ENCODE measurements around the gene TAF1C. TPM values are rescaled to one million over a fixed set of nuclear protein-coding genes. Genes with fewer than 3 reads are reported as not detected.

Gene TAF1C
- total and polyA plus RNA-seq, 2 of the 8 experiments (the other 6 are each of a cell fraction or from before 2014, with no cell fraction given) = 44.6 to 63.8 TPM

DNA sequence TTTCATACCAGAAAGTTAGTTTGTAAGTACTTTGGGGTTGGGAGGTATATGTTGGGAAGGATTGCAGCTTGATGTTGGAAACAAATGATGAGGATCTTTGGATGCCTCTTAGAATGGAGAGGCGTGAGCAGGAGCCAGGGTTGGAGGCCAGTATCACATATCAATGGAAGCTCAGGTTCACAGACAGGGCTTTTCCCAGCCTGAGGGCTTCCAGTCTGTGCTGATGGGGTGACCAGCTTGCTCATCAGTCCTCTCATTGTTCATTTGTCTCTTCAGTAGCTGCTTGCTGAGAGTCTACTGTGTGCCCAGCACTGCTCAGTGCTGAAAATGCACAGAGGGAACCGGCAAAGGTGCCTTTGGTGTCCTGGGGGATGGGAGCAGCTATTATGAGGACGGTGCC is 35.9 kb downstream of the TAF1C start:
- H3K4me1 ChIP-seq (replicated peaks in 1 of 4; ENCODE audit: control insufficient read depth in 3 of 4, insufficient read depth in 4 of 4, low read length in 3 of 4) = no peaks in the 10 kb centered on the region
- POLR2A ChIA-PET (ENCODE audit: partially characterized antibody) = interaction anchor here (1.8 kb wide), 1 partner anchor 34 kb away, joined by 6 read pairs; the partner anchor contains the start of gene MBTPS1
- no peak overlapping the region for H3K14ac ChIP-seq (ENCODE audit: insufficient read length)
- peaks cover 0 to 5% (median 2%) of the 10 kb centered on the region in 4 experiments; a peak in 2 of 7 replicates for H3K27me3 ChIP-seq (replicated peaks in 1 of 4; ENCODE audit: control insufficient read depth in 3 of 4, extremely low read depth in 1 of 4, insufficient read depth in 3 of 4, low read length in 3 of 4)
- H3K79me2 ChIP-seq (ENCODE audit: control insufficient read depth in 1 of 2, insufficient read depth in 2 of 2, low read length in 2 of 2) = no peaks in the 10 kb centered on the region
- CTCF ChIA-PET (ENCODE audit: partially characterized antibody) = interaction anchor here (1.1 to 1.9 kb wide), 4 partner anchors 18 to 66 kb away, joined by 3 to 8 read pairs (median 3); no protein-coding TSS in a partner anchor
- no peak overlapping the region for H3K23ac ChIP-seq (ENCODE audit: insufficient read length)
- WGBS, 2 experiments (ENCODE audit: extremely low coverage in 1 of 2, insufficient coverage in 1 of 2, insufficient read length in 1 of 2, insufficient replicate concordance in 2 of 2, low coverage in 1 of 2, low lambda C conversion rate in 2 of 2, missing lambda C conversion rate in 1 of 2) = 87% methylated on average over 3 of the region's 3 CpGs; no CpG with 5 or more reads in 1 of the 2 experiments
- no peak overlapping the region for H3K18ac ChIP-seq (ENCODE audit: extremely low read depth, low read length)
- no peak overlapping the region for H3K4me2 ChIP-seq (ENCODE audit: insufficient read depth in 1 of 2, low read depth in 2 of 2, low read length in 2 of 2)
- H4K20me1 ChIP-seq (replicated peaks in 1 of 2; ENCODE audit: control insufficient read depth in 1 of 2, insufficient read depth in 2 of 2, low read length in 2 of 2) = no peaks in the 10 kb centered on the region
- H3K4me3 ChIP-seq (ENCODE audit: extremely low read depth in 1 of 4, insufficient read depth in 2 of 4, low read depth in 3 of 4, low read length in 4 of 4) = no peak overlapping the region
- H3K36me3 ChIP-seq (ENCODE audit: control insufficient read depth in 2 of 4, insufficient read depth in 4 of 4, low read length in 3 of 4) = no peaks in the 10 kb centered on the region
- H3K9me3 ChIP-seq (ENCODE audit: insufficient read depth in 2 of 2, low read depth in 1 of 2, low read length in 1 of 2) = no peaks in the 10 kb centered on the region
- no peak overlapping the region for H3K56ac ChIP-seq (replicated peaks; ENCODE audit: insufficient read length, low read depth, low read length)
- H3K9ac ChIP-seq (replicated peaks in 1 of 4; ENCODE audit: extremely low read depth in 1 of 4, low read depth in 3 of 4, low read length in 3 of 4) = no peak overlapping the region
- H2BK12ac ChIP-seq (ENCODE audit: low read depth, low read length) = no peak overlapping the region
- H3K23me2 ChIP-seq (ENCODE audit: low read depth, low read length) = no peaks in the 10 kb centered on the region
- no peak overlapping the region for H2BK120ac ChIP-seq (replicated peaks; ENCODE audit: low read depth, low read length)
- H4K91ac ChIP-seq (replicated peaks; ENCODE audit: insufficient read length, low read length) = no peak overlapping the region
- no peak overlapping the region for H4K5ac ChIP-seq (ENCODE audit: insufficient read length, low read depth, low read length)
- H3K4ac ChIP-seq (replicated peaks; ENCODE audit: insufficient read length, low read depth, low read length) = no peak overlapping the region
- no peak overlapping the region for H2BK15ac ChIP-seq (ENCODE audit: low read length)
- no peaks in the 10 kb centered on the region for H3K79me1 ChIP-seq (ENCODE audit: low read depth, low read length)
- H4K8ac ChIP-seq (ENCODE audit: extremely low read depth, insufficient read depth, low read length) = no peak overlapping the region
- no peak overlapping the region for H2BK5ac ChIP-seq (ENCODE audit: low read depth, low read length)
- no peak overlapping the region for H3K27ac ChIP-seq (ENCODE audit: low read depth, low read length)
- H2AFZ ChIP-seq (ENCODE audit: low read length) = peak overlapping the region; percentile 53; the same call in 1 of the 2 replicates
- H2BK20ac ChIP-seq (ENCODE audit: low read length) = no peak overlapping the region
- FAIRE-seq = no peak
- no peak overlapping the region for H2AK5ac ChIP-seq (ENCODE audit: low read depth, low read length)
- DNase-seq (ENCODE audit: low read depth in 1 of 2, low spot score in 2 of 2) = no peak
- TF ChIP-seq EZH2 (IDR thresholded peaks at IDR 0.05; ENCODE audit: low read depth, low read length, severe bottlenecking) (no peak), SP1 (IDR thresholded peaks at IDR 0.05; ENCODE audit: low read depth, low read length) (no peak), HDAC6 (IDR thresholded peaks at IDR 0.05; ENCODE audit: low read depth, low read length) (no peak), SIN3A (conservative IDR thresholded peaks at IDR 0.05 in 1 of 2, IDR thresholded peaks at IDR 0.05 in 1 of 2; ENCODE audit: low read depth in 1 of 2, low read length in 2 of 2) (no peak), TEAD4 (IDR thresholded peaks at IDR 0.05; ENCODE audit: low read depth, low read length) (no peak), CBX8 (IDR thresholded peaks at IDR 0.05; ENCODE audit: borderline replicate concordance, low read depth, low read length) (no peak), SIX5 (IDR thresholded peaks at IDR 0.05; ENCODE audit: low read depth, low read length) (no peak), RXRA (IDR thresholded peaks at IDR 0.05; ENCODE audit: insufficient read depth, low read depth, low read length) (no peak), POLR2AphosphoS5 (IDR thresholded peaks at IDR 0.05; ENCODE audit: low read depth, low read length) (no peak), SUZ12 (IDR thresholded peaks at IDR 0.05; ENCODE audit: low read length) (no peak), NANOG (IDR thresholded peaks at IDR 0.05; ENCODE audit: insufficient read depth, low read depth, low read length, poor library complexity, severe bottlenecking) (no peak), ASH2L (IDR thresholded peaks at IDR 0.05; ENCODE audit: low read length) (no peak), RBBP5 (IDR thresholded peaks at IDR 0.05; ENCODE audit: borderline replicate concordance, low read depth, low read length) (no peak), HDAC2 (IDR thresholded peaks at IDR 0.05; ENCODE audit: borderline replicate concordance in 1 of 2, low read depth in 2 of 2, low read length in 2 of 2) (no peak)
